HCT116 (cell line): ENCODE data around the gene NDC1. TPM values are rescaled to one million over a fixed set of nuclear protein-coding genes. Genes with fewer than 3 reads are reported as not detected.

Experiments used
- ATAC-seq: fragments of 200-7000 bp; cut with Tn5 transposase; 2 replicates; pipeline ENCODE4 v1.9.1; 2020; ENCODE audit warnings: mild to moderate bottlenecking, moderate library complexity
- BruUV-seq: library from RNA; stranded (reverse); fragments of 400-500 nt; replicated peaks from 2 replicates; lab custom pipeline; 2021; lab: Mats Ljungman, UMichigan
- CTCF ChIA-PET: fragments of 300-600 bp; sonication (Branson Sonifier 250); formaldehyde crosslinking; loops from one replicate; lab custom pipeline; 2021; ENCODE audit warnings: antibody characterized with exemption; lab: Charles Lee
- POLR2A ChIA-PET: fragments of 300-600, 350-600 bp; sonication (Branson Sonifier 250); formaldehyde crosslinking; loops from one replicate; lab custom pipeline; 2021; ENCODE audit warnings: antibody characterized with exemption; lab: Charles Lee
- RAD21 ChIA-PET, 2 experiments: fragments of 300-600 bp; sonication (Branson Sonifier 250); formaldehyde crosslinking; loops; one replicate each; lab custom pipeline; 2023; ENCODE audit warnings: low total read pairs in 2 of 2; ENCODE audit not compliant: uncharacterized antibody in 2 of 2, unreplicated experiment in 2 of 2, low non-redundant PET in 1 of 2; lab: Charles Lee
- DNase-seq: peaks from one replicate; pipeline ENCODE4 v3.0.0-alpha.2; 2010; ENCODE audit warnings: low read depth, low spot score
- H2AFZ ChIP-seq: fragments of 200-600 bp; shearing (Covaris generic), sonication (generic); 2 replicates; pipeline ENCODE4 v1.6.1; 2017; ENCODE audit warnings: low read depth, mixed run types, mixed read lengths, antibody characterized with exemption, low read length; ENCODE audit not compliant: poor library complexity, severe bottlenecking
- H3K27ac ChIP-seq: 2 replicates; pipeline ENCODE4 v1.5.1; 2012; ENCODE audit warnings: low read depth, low read length
- H3K27me3 ChIP-seq: fragments of 200-600 bp; sonication (generic); 2 replicates; pipeline ENCODE4 v1.6.1; 2016; ENCODE audit warnings: mixed run types, low read length, mixed read lengths; ENCODE audit not compliant: insufficient read depth
- H3K36me3 ChIP-seq, 2 experiments: fragments of 200-500 bp in 1 of 2; fragments of 200-600 bp in 1 of 2; sonication (Bioruptor generic) in 1 of 2; sonication (generic) in 1 of 2; 2 replicates each; pipeline versions ENCODE4 v1.5.1 to v1.6.1; 2014 to 2016; ENCODE audit warnings: low read length in 2 of 2, inconsistent platforms in 1 of 2, mixed read lengths in 1 of 2, mixed run types in 1 of 2; ENCODE audit not compliant: insufficient read depth in 2 of 2, control insufficient read depth in 1 of 2
- H3K4me1 ChIP-seq, 2 experiments: fragments of 200-600 bp in 1 of 2; sonication (generic) in 1 of 2; 2 replicates each; pipeline versions ENCODE4 v1.5.1 to v1.6.1; 2012 to 2017; ENCODE audit warnings: low read length in 2 of 2, inconsistent platforms in 1 of 2, mild to moderate bottlenecking in 1 of 2, mixed read lengths in 1 of 2, mixed run types in 1 of 2, moderate library complexity in 1 of 2; ENCODE audit not compliant: insufficient read depth in 2 of 2, control insufficient read depth in 1 of 2
- H3K4me2 ChIP-seq: fragments of 200-600 bp; sonication (generic); 2 replicates; pipeline ENCODE4 v1.6.1; 2017; ENCODE audit warnings: mixed run types, low read length, mixed read lengths
- H3K4me3 ChIP-seq, 2 experiments: fragments of 200-600 bp in 1 of 2; sonication (generic) in 1 of 2; replicated peaks in 1 of 2; 2 replicates each; pipeline ENCODE4 v1.5.1; 2011 to 2016; ENCODE audit warnings: low read length in 2 of 2, control low read depth in 1 of 2, low read depth in 1 of 2, mild to moderate bottlenecking in 1 of 2, mixed read lengths in 1 of 2, mixed run types in 1 of 2
- H3K79me2 ChIP-seq: fragments of 200-600 bp; sonication (generic); 2 replicates; pipeline ENCODE4 v1.6.1; 2017; ENCODE audit warnings: mild to moderate bottlenecking, mixed run types, low read length, moderate library complexity, mixed read lengths; ENCODE audit not compliant: insufficient read depth
- H3K9ac ChIP-seq: fragments of 200-600 bp; sonication (generic); 2 replicates; pipeline ENCODE4 v1.6.1; 2016; ENCODE audit warnings: low read length, mixed read lengths
- H3K9me2 ChIP-seq: fragments of 200-600 bp; sonication (generic), shearing (Covaris generic); 2 replicates; pipeline ENCODE4 v1.6.1; 2017; ENCODE audit warnings: mixed run types, mild to moderate bottlenecking, moderate library complexity; ENCODE audit not compliant: insufficient read depth
- H3K9me3 ChIP-seq, 2 experiments: fragments of 200-500 bp in 1 of 2; fragments of 200-600 bp in 1 of 2; sonication (Bioruptor generic) in 1 of 2; sonication (generic) in 1 of 2; 2 replicates each; pipeline ENCODE4 v1.6.1; 2014 to 2017; ENCODE audit warnings: low read length in 2 of 2, mixed read lengths in 2 of 2, inconsistent platforms in 1 of 2, low read depth in 1 of 2, mild to moderate bottlenecking in 1 of 2, mixed run types in 1 of 2, moderate library complexity in 1 of 2; ENCODE audit not compliant: control insufficient read depth in 1 of 2, insufficient read depth in 1 of 2
- H4K20me1 ChIP-seq: fragments of 200-600 bp; sonication (generic), shearing (Covaris generic); 2 replicates; pipeline ENCODE4 v1.6.1; 2017; ENCODE audit warnings: mixed run types, mild to moderate bottlenecking, moderate library complexity; ENCODE audit not compliant: insufficient read depth
- ATF3 ChIP-seq: IDR thresholded peaks from 2 replicates; pipeline ENCODE4 v1.6.1; 2012
- CBX3 ChIP-seq: IDR thresholded peaks from 2 replicates; pipeline ENCODE4 v1.6.1; 2012; ENCODE audit warnings: low read depth
- CTCF ChIP-seq, 3 experiments: fragments of 200-600 bp in 1 of 3; sonication (generic) in 1 of 3; IDR thresholded peaks in 2 of 3; conservative IDR thresholded peaks in 1 of 3; 2 replicates each; pipeline ENCODE4 v1.5.1; 2012 to 2017; ENCODE audit warnings: low read depth in 2 of 3, low read length in 2 of 3, antibody characterized with exemption in 1 of 3, borderline replicate concordance in 1 of 3, control low read depth in 1 of 3, mild to moderate bottlenecking in 1 of 3, mixed read lengths in 1 of 3, mixed run types in 1 of 3, moderate library complexity in 1 of 3; ENCODE audit not compliant: insufficient read depth in 1 of 3
- EZH2 ChIP-seq: fragments of 200-600 bp; sonication (generic); IDR thresholded peaks from 2 replicates; pipeline ENCODE4 v1.6.1; 2017; ENCODE audit warnings: antibody characterized with exemption, mixed run types
- EZH2phosphoT487 ChIP-seq: fragments of 200-600 bp; IDR thresholded peaks from 2 replicates; pipeline ENCODE4 v1.6.1; 2018; ENCODE audit warnings: antibody characterized with exemption, borderline replicate concordance
- FOSL1 ChIP-seq: IDR thresholded peaks from 2 replicates; pipeline ENCODE4 v1.6.1; 2012; ENCODE audit warnings: low read depth
- JUND ChIP-seq: IDR thresholded peaks from 2 replicates; pipeline ENCODE4 v1.6.1; 2012
- MAX ChIP-seq: IDR thresholded peaks from 2 replicates; pipeline ENCODE4 v1.6.1; 2012
- POLR2A ChIP-seq: IDR thresholded peaks from 2 replicates; pipeline ENCODE4 v1.7.0; 2011; ENCODE audit warnings: borderline replicate concordance; ENCODE audit not compliant: insufficient read depth, insufficient read length; ENCODE audit errors: extremely low read depth
- POLR2AphosphoS5 ChIP-seq: IDR thresholded peaks from 2 replicates; pipeline ENCODE4 v1.6.1; 2011; ENCODE audit warnings: mild to moderate bottlenecking, low read depth, low read length, moderate library complexity
- RAD21 ChIP-seq: IDR thresholded peaks from 2 replicates; pipeline ENCODE4 v1.6.1; 2012; ENCODE audit warnings: low read depth, mild to moderate bottlenecking
- REST ChIP-seq: IDR thresholded peaks from 2 replicates; pipeline ENCODE4 v1.6.1; 2012; ENCODE audit warnings: low read depth
- SIN3A ChIP-seq: IDR thresholded peaks from 2 replicates; pipeline ENCODE4 v1.6.1; 2012; ENCODE audit warnings: low read depth
- TCF7L2 ChIP-seq: IDR thresholded peaks from 2 replicates; pipeline ENCODE4 v1.7.0; 2011; ENCODE audit warnings: borderline replicate concordance, inconsistent platforms; ENCODE audit not compliant: insufficient read depth, insufficient read length; ENCODE audit errors: extremely low read depth
- YY1 ChIP-seq: IDR thresholded peaks from 2 replicates; pipeline ENCODE4 v1.6.1; 2011; ENCODE audit warnings: low read length, low read depth, moderate library complexity, mild to moderate bottlenecking; ENCODE audit not compliant: insufficient replicate concordance; ENCODE audit errors: extremely low read depth
- ZFX ChIP-seq: fragments of 450-650 bp; IDR thresholded peaks from 2 replicates; pipeline ENCODE4 v1.6.1; 2017
- ZNF274 ChIP-seq: fragments of 200-500 bp; sonication (Bioruptor generic); IDR thresholded peaks from 2 replicates; pipeline ENCODE4 v1.6.1; 2014; ENCODE audit warnings: mild to moderate bottlenecking, low read depth, low read length, inconsistent platforms
- intact Hi-C: fragments of 100-400 bp; cut with micrococcal nuclease; formaldehyde crosslinking; loops from 2 replicates; pipeline ENCODE4 v1.10.0; 2022
- total RNA-seq: library from RNA; stranded (reverse); gene quantifications from one replicate; pipeline ENCODE4 v1.2.1, GENCODE V29; 2021; ENCODE audit not compliant: unreplicated experiment

The NDC1 gene
- total RNA-seq, 1 experiment from 2014 or later: 54.7 TPM

- no peaks in the 10 kb centered on the region; a peak in 1 of 4 replicates for H3K36me3 ChIP-seq
- no peak overlapping the region for H2AFZ ChIP-seq
- no TSS peak for BruUV-seq
- H4K20me1 ChIP-seq: no peaks in the 10 kb centered on the region
- no peaks in the 10 kb centered on the region for H3K9me2 ChIP-seq
- RAD21 ChIA-PET: no interaction called here
- TF ChIP-seq CTCF (IDR thresholded peaks at IDR 0.05 in 2 of 3, conservative IDR thresholded peaks at IDR 0.05 in 1 of 3; ENCODE audit: borderline replicate concordance in 1 of 3, insufficient read depth in 1 of 3, low read depth in 2 of 3, low read length in 2 of 3): no peak
- TF ChIP-seq POLR2A: no peak
- no peak for TF ChIP-seq RAD21
- TF ChIP-seq ZNF274: no peak
- no peak for TF ChIP-seq CBX3
- TF ChIP-seq ZFX: no peak
- no peak for TF ChIP-seq ATF3
- no peak for TF ChIP-seq YY1
- TF ChIP-seq MAX: no peak
- no peak for TF ChIP-seq POLR2AphosphoS5
- TF ChIP-seq REST: no peak
- TF ChIP-seq TCF7L2: no peak
- TF ChIP-seq FOSL1: no peak
- no peak for TF ChIP-seq SIN3A
- TF ChIP-seq EZH2: no peak
- no peak for TF ChIP-seq EZH2phosphoT487
- no peak for TF ChIP-seq JUND
- no peak overlapping the region for H3K9ac ChIP-seq
- intact Hi-C loops: loop anchor here (10.0 kb wide), 1 partner anchor 633 kb away; no protein-coding TSS in a partner anchor
- no peak for ATAC-seq
- no peaks in the 10 kb centered on the region for H3K27me3 ChIP-seq
- no peaks in the 10 kb centered on the region for H3K4me1 ChIP-seq
- H3K27ac ChIP-seq: no peak overlapping the region
- H3K4me2 ChIP-seq: no peak overlapping the region
- DNase-seq: no peak
- CTCF ChIA-PET: interaction anchor here (1.5 kb wide), 1 partner anchor 8 kb away, joined by 4 read pairs; no protein-coding TSS in a partner anchor
- no peak overlapping the region for H3K4me3 ChIP-seq
- H3K79me2 ChIP-seq: no peaks in the 10 kb centered on the region
- POLR2A ChIA-PET: no interaction called here
- no peaks in the 10 kb centered on the region for H3K9me3 ChIP-seq
Observed at GRCh38 chr1:53851571-53852285, 13.6 kb upstream of the NDC1 start.
